Suprapubic skin (tissue), 4 donors: ENCODE data around the gene ANKRD39. TPM values are rescaled to one million over a fixed set of nuclear protein-coding genes. Genes with fewer than 3 reads are reported as not detected.
"Not testable (repeated sequence)": the region's sequence is repeated elsewhere in the genome, so short reads cannot be mapped to it uniquely, and the experiment has no call there.

Source experiments
- DNase-seq, 2 donors: peaks; one replicate each; pipeline ENCODE4 v3.0.0-alpha.2; 2019; ENCODE audit warnings: low spot score in 2 of 2
- H3K27ac ChIP-seq: fragments of 200-600 bp; sonication (generic); one replicate; pipeline ENCODE4 v1.5.1; 2019
- H3K27me3 ChIP-seq: fragments of 200-600 bp; sonication (generic); one replicate; pipeline ENCODE4 v1.5.1; 2019
- H3K36me3 ChIP-seq: fragments of 200-600 bp; sonication (generic); one replicate; pipeline ENCODE4 v1.5.1; 2019
- H3K4me1 ChIP-seq: fragments of 200-600 bp; sonication (generic); one replicate; pipeline ENCODE4 v1.5.1; 2019
- H3K4me3 ChIP-seq: fragments of 200-600 bp; sonication (generic); one replicate; pipeline ENCODE4 v1.5.1; 2019; ENCODE audit warnings: mild to moderate bottlenecking
- H3K9me3 ChIP-seq: fragments of 200-600 bp; sonication (generic); one replicate; pipeline ENCODE4 v1.5.1; 2019
- EP300 ChIP-seq: sonication (generic); formaldehyde crosslinking; IDR thresholded peaks from one replicate; pipeline ENCODE4 v1.6.1; 2017; ENCODE audit warnings: antibody characterized with exemption
- POLR2A ChIP-seq, 2 donors: fragments of 450-650 bp; IDR thresholded peaks; one replicate each; pipeline ENCODE4 v1.6.1; 2017; ENCODE audit warnings: antibody characterized with exemption in 2 of 2, mild to moderate bottlenecking in 2 of 2, moderate library complexity in 2 of 2
- POLR2AphosphoS5 ChIP-seq, 3 donors: sonication (generic); formaldehyde crosslinking; IDR thresholded peaks; one replicate each; pipeline ENCODE4 v1.6.1; 2017; ENCODE audit warnings: antibody characterized with exemption in 3 of 3
- WGBS: methylation state at CpG from one replicate; pipeline ENCODE4 v1.1.5; 2018; 5-methylcytosine and 5-hydroxymethylcytosine counted together
- total RNA-seq, 4 donors: library from RNA; depleted of rRNA; stranded (reverse); fragments of >200 nt; gene quantifications; one replicate each; pipeline ENCODE4 v1.1.0, GENCODE V29; 2016
- TF ChIP-seq, protein P1 (sequence below), 2 donors: fragments of 200-600 bp in 1 of 2; fragments of 450-650 bp in 1 of 2; sonication (generic) in 1 of 2; IDR thresholded peaks; one replicate each; pipeline ENCODE4 v1.5.1; 2016 to 2019; ENCODE audit warnings: antibody characterized with exemption in 2 of 2, mild to moderate bottlenecking in 1 of 2, moderate library complexity in 1 of 2

The ANKRD39 gene
- total RNA-seq, 4 donors from 2014 or later, result 16.1 to 22.1 (median 20.6) TPM

DNA sequence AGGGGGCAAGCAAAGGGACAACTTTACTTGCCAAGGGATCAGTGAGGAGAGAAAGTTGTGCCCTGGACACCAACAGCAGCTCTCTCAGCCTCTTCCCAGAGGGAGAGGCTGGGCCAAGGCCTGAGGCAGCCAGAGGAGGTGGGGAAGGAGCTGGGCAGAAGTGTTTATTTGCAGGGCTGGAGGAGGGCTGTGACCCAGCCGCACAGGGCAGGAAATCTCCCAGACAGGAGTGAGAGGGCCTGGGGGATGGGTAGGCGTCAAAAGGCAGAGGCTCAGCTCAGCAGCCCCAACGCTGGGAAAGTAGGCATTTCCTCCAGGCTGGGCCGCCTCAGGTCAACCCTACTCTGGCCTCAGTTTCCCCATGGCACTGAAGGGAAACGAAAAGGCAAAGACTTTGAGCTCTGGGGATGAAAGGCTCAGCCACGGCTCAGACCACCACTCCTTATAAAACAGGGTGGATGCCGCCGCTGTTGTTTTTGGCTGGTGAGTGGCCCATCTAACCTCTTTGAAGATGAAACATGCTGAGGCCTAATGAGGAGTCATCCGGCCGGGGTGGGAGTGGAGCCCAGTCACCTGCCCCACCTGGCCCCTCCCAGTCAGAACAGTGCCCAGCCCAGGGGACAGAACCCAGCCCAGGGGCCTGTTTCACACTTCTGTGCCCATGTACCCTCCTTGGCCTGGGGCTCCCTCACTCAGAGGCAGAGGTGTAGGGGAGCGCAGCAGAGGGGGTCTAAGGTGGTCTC, 33.9 kb upstream of the ANKRD39 start:
- TF ChIP-seq EP300, result no peak
- TF ChIP-seq POLR2A (IDR thresholded peaks at IDR 0.05), result no peak
- no peak for TF ChIP-seq POLR2AphosphoS5 (IDR thresholded peaks at IDR 0.05)
- TF ChIP-seq, protein P1, sequence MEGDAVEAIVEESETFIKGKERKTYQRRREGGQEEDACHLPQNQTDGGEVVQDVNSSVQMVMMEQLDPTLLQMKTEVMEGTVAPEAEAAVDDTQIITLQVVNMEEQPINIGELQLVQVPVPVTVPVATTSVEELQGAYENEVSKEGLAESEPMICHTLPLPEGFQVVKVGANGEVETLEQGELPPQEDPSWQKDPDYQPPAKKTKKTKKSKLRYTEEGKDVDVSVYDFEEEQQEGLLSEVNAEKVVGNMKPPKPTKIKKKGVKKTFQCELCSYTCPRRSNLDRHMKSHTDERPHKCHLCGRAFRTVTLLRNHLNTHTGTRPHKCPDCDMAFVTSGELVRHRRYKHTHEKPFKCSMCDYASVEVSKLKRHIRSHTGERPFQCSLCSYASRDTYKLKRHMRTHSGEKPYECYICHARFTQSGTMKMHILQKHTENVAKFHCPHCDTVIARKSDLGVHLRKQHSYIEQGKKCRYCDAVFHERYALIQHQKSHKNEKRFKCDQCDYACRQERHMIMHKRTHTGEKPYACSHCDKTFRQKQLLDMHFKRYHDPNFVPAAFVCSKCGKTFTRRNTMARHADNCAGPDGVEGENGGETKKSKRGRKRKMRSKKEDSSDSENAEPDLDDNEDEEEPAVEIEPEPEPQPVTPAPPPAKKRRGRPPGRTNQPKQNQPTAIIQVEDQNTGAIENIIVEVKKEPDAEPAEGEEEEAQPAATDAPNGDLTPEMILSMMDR (IDR thresholded peaks at IDR 0.05), result no peak
- peaks cover 92% of the 10 kb centered on the region for H3K4me1 ChIP-seq
- H3K27me3 ChIP-seq, result no peaks in the 10 kb centered on the region

DNA sequence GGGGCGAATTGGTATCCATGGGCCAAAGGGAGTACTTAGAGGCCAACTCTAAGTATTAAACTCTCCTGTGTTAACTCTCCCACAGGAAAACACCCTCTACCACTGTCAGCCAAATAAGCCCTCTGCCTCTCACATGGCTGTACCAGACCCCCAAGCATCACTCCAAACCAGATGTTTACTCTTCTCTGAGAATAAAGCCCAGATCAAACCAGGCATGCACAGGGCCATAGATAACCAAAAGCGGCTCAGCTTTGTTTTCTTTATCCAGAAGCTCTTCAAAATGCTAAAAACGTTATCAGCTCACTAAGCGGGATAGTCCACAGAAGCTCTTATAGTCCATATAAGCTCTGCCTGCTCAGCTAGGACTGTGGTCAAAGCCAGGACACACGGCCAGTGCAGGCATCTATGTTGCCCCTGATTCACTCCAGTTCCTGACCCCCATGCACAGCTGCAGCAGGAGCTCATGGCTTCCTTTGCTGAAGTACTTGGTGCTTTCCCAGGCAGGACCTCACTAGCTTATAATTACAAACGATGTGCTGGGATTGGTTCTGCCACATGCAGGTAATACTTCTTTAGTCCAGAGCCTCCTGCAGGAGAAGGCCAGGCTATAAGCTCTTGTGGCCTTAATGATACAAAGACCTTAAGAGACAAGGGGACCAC, 33.0 kb upstream of the ANKRD39 start:
- Histone ChIP-seq H3K4me3 (no peak overlapping the region), H3K4me1 (peaks cover 90% of the 10 kb centered on the region), H3K9me3 (no peaks in the 10 kb centered on the region), H3K27ac (no peak overlapping the region), H3K27me3 (no peaks in the 10 kb centered on the region), H3K36me3 (no peaks in the 10 kb centered on the region)
- DNase-seq, result no peak
- TF ChIP-seq POLR2AphosphoS5 (IDR thresholded peaks at IDR 0.05) (no peak), POLR2A (IDR thresholded peaks at IDR 0.05) (no peak), EP300 (no peak)
- TF ChIP-seq, protein P1 (IDR thresholded peaks at IDR 0.05), result no peak
- WGBS, result 71% methylated on average over 6 of the region's 6 CpGs

More for the DNA sequence above, 33.9 kb upstream of the ANKRD39 start:
- H3K27ac ChIP-seq, result no peak overlapping the region
- H3K4me3 ChIP-seq, result no peak overlapping the region
- no peaks in the 10 kb centered on the region for H3K36me3 ChIP-seq
- no peak for DNase-seq
- H3K9me3 ChIP-seq, result no peaks in the 10 kb centered on the region
- WGBS, result 61% methylated on average over 10 of the region's 11 CpGs

DNA sequence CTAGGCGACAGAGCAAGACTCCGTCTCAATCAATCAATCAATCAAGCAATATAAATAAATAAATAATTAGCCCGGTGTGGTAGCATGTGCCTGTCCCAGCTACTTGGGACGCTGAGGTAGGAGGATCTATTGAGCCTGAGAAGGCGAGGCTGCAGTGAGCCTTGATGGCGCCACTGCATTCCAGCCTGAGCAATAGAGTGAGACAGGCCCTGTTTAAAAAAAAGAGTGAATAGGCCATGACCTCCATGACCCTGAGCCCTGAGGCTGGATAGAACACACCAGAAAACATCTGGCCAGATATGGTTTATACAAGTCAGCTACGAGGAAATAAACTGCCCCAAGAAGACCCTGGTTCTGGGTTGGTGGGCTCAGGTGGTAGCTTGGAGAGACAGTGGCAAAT, 32.4 kb upstream of the ANKRD39 start:
- Histone ChIP-seq H3K27ac (no peak overlapping the region), H3K4me3 (no peak overlapping the region), H3K9me3 (no peaks in the 10 kb centered on the region), H3K4me1 (peaks cover 86% of the 10 kb centered on the region), H3K27me3 (no peaks in the 10 kb centered on the region), H3K36me3 (no peaks in the 10 kb centered on the region)
- no peak for DNase-seq
- WGBS, result 71% methylated on average over 7 of the region's 7 CpGs
- TF ChIP-seq EP300 (no peak), POLR2A (IDR thresholded peaks at IDR 0.05) (no peak), POLR2AphosphoS5 (IDR thresholded peaks at IDR 0.05) (no peak)
- TF ChIP-seq, protein P1 (IDR thresholded peaks at IDR 0.05), result no peak

DNA sequence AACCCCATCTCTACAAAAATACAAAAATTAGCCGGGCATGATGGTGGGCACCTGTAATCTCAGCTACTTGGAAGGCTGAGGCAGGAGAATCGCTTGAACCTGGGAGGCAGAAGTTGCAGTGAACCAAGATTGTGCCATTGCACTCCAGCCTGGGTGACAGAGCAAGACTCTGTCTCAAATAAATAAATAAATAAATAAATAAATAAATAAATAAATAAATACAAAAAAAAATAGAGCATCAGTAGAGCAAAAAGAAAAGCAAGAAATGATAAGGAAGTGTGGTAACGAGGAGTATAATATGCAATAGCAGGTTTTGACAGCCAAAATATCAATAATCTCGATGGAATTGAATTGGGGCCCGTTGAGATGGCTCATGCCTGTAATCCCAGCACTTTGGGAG, 31.7 kb upstream of the ANKRD39 start:
- H3K9me3 ChIP-seq, H3K36me3 ChIP-seq, H3K27me3 ChIP-seq, H3K27ac ChIP-seq, DNase-seq, H3K4me3 ChIP-seq: not testable (repeated sequence)
- WGBS, result 94% methylated on average over 5 of the region's 5 CpGs
- H3K4me1 ChIP-seq, result peaks cover 89% of the 10 kb centered on the region

DNA sequence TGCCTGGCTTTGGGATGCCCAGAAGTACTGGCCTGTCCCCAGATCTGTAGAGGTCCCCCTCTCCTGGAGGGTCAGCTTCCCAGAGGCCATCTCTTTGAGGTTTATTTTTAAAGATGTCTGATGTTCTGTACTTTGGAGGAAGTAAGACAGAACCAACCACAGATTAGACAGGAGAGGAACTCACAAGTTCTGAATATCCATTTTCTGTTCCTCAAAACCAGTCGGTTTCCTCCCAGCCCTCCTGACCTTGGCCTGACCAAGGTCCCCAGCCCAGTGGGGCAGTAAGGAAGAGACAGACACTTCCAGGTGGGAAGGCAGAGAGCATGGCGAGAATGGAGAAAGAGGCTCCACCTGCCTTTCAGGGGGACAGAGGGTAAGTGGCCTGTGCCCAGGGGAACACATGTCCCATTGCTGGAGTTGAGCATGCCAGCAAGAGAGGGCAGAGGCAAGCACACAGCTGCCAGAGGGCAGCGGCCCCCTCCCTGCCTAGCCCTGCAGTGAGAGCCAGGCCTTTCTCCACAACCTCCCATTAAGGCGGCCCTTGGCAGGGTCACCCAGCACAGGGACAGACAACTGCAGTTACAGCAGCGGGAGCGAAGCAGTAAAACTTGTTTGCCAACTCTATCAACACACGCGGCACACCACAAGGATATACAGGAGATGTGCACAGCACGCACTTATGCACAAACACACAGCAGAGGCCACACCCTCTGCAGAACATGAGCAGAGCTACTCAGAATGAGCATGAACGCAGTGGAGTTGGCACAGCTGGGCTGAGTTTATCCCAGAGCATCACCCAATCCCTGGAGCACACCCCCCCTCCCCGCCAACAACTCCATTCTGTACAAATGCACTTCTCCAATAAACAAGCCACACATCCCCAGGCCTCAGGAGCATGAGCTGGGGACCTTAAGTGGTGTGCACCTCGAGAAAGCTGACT, 30.5 kb upstream of the ANKRD39 start:
- Histone ChIP-seq H3K4me1 (peaks cover 91% of the 10 kb centered on the region), H3K9me3 (no peaks in the 10 kb centered on the region), H3K27ac (peak overlapping the region; percentile 75), H3K36me3 (no peaks in the 10 kb centered on the region), H3K27me3 (no peaks in the 10 kb centered on the region), H3K4me3 (peak overlapping the region; percentile 0)
- DNase-seq, result no peak
- TF ChIP-seq POLR2AphosphoS5 (IDR thresholded peaks at IDR 0.05), result peak in 2 of 3 donors; percentile 33 to 73
- no peak for TF ChIP-seq POLR2A (IDR thresholded peaks at IDR 0.05)
- WGBS, result 38% methylated on average over 6 of the region's 12 CpGs
